VCaP (cell line): Measurements from ENCODE around the gene VWA5B1.

ENCODE experiments used
- H3K27ac ChIP-seq: fragments of 450-650 bp; 2 replicates; pipeline ENCODE4 v1.5.1; 2017
- TF ChIP-seq, protein P1 (sequence below): fragments of 450-650 bp; conservative IDR thresholded peaks from 2 replicates; pipeline ENCODE4 v1.5.1; 2017; ENCODE audit warnings: mild to moderate bottlenecking, moderate library complexity

VWA5B1 gene

DNA sequence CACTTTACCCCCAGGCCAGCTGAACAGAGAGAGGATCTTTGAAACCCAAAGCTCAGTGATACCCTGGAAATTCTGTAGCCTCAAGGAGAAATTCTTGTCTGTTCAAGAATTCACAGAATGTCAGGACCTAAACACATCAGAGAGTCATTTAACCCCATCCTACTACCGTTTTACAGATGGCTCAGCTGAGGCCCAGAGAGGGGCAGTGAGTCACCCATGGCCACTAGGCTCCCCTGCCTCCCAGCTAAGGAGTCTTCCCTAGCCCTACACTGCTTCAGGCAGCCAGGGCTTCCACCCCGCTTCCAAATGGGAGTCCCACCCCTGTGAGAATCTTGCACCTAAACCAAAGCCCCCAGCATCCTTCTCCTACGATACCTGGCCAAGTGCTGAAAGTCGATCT lies 28.3 kb downstream of the VWA5B1 start:
- H3K27ac ChIP-seq: no peak overlapping the region
- TF ChIP-seq, protein P1, sequence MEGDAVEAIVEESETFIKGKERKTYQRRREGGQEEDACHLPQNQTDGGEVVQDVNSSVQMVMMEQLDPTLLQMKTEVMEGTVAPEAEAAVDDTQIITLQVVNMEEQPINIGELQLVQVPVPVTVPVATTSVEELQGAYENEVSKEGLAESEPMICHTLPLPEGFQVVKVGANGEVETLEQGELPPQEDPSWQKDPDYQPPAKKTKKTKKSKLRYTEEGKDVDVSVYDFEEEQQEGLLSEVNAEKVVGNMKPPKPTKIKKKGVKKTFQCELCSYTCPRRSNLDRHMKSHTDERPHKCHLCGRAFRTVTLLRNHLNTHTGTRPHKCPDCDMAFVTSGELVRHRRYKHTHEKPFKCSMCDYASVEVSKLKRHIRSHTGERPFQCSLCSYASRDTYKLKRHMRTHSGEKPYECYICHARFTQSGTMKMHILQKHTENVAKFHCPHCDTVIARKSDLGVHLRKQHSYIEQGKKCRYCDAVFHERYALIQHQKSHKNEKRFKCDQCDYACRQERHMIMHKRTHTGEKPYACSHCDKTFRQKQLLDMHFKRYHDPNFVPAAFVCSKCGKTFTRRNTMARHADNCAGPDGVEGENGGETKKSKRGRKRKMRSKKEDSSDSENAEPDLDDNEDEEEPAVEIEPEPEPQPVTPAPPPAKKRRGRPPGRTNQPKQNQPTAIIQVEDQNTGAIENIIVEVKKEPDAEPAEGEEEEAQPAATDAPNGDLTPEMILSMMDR: no peak

DNA sequence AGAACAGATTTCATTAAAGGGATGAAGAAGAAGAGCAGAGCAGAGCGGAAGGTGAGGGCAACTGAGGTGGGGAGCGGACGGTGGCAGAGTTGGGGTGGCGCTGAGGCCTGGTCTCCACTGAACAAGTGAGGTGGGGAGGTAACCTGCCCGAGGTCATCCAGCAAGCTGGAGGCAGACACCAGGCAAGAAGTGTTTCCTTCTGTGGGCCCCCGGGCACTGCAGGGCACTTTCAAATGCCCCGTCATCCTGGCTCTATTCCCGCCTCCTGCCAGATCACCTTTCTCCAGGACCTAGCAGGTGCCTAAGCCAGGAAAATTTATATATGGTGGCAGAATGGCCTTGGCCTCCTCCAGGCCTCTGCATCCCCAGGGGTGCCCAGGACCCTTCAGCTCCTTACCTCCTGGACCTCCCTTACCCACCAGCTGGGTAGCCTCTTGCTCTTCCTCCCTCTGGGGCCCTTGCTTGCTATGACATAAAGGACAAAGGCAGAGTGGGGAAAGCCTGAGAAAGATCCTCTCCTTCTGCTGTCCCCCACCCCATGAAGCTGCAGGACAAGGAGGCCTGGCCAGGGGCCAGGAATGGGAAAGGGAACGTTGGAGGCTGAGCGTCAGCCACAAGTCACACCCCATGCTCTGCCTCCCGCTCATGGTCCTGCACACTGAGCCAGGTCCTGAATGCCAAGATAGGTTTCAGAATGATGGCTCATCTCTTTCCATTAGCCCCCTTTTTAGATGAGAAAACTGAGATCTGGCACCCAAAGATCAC lies 29.0 kb downstream of the VWA5B1 start:
- TF ChIP-seq, protein P1: no peak
- H3K27ac ChIP-seq: peak overlapping the region; percentile 75; the same call in 1 of the 2 replicates

DNA sequence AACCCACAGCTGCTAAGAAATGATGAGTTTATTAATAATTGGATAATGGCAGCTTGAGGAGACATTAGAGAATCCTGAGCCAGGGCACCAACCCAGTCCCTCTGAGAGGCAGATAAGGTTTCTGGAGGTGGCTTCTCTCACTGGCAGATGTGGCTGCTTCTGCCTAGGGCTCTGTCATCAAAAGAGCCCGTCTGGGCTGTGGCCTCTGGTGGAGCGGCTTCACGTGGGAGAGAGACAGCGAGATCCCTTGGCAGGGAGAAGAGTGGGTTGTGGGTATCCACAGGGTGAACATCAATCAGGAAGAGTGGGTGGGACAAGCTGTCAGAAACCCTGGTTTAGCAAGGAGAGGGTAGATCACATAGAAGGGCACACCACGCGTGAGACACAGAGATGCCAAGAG lies 30.0 kb downstream of the VWA5B1 start:
- H3K27ac ChIP-seq: peak overlapping the region; percentile 75
- TF ChIP-seq, protein P1: no peak

DNA sequence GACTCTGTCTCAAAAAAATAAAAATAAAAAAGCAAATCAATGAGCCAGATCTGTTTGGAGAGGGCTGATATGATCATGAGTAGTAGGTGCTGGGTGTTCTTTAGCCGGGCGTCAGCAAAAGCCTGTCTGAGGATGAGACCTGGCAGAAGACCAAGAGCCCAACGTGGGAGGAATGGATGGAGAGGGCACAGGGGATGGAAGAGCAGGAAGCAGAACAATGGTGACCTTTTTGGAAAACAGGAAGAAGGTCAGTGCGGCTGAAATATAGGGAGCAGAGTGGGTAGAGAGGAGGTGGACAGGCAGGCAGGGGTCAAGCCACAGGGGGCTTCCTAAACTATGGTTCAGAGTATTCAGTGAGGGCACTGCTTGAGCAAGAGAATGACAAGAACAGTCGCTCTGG lies 30.9 kb downstream of the VWA5B1 start:
- TF ChIP-seq, protein P1: no peak
- peak overlapping the region; percentile 75 for H3K27ac ChIP-seq

DNA sequence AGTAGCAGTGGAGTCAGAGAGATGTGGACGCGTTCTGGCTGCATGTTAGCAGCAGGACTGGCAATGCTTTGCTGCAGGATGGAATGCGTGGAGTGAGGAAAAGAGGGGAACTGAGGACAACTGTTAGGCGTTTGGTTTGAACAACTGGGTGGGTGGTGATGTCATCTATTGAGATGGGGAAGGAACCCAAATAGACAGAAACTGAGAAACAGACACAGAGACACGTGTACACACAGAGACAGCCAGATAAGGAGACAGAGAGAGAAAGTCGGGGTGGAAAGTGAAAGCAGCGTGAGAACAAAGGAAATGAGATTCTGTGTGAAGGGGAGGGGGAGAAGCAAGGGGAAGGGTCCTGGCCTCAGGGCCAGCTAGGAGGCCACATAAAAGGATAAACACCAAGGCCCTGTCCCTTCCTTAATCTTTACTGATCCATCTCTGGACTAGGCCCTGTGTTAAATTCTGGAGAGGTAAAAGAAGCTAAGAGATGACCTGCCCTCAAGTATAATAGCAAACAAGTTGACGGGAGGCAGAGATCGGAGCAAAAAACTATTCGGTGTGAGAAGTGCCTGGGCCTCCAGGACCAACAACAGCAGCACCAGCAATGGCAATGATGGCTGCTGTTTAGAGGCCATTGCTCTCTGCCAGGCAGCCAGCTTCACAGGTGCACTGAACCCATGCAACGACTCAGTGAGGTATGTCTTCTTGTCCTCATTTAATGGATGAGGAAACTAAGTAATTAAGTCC lies 31.6 kb downstream of the VWA5B1 start:
- TF ChIP-seq, protein P1: no peak
- H3K27ac ChIP-seq: peak overlapping the region; percentile 75

DNA sequence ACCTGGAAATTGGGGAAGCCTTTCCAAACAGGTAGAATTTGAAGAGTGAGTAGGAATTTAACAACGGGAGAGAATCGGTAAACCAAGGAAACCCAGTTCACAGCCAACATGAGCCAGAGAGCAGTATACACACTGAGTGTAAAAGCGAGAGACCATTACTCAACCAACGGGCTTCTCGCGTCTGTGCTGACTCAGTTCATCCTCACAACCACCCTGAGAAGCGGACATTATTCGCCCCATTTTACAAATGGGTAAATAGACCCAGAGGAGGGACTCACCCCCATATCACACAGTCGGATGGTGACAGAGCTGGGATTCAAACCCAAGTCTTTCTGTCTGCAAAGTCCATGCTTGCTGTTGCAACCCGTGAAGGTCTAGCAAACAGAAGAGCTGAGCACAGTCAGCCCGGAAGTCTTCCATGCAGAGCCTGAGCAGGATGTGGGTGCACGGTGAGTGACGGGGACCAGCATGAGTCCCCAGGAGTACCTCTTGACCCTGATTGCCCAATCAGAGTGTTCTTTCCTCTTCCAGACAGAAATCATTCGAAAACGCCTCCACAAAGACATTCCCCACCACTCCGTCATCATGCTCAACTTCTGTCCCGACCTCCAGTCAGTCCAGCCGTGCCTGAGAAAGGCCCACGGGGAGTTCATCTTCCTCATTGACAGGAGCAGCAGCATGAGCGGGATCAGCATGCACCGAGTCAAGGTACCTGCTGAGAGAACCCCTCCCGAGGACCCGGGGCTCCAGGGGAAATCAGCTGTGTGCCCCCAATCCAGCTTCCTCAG lies 32.3 kb downstream of the VWA5B1 start:
- TF ChIP-seq, protein P1: no peak
- peak overlapping the region; percentile 75; the same call in 1 of the 2 replicates for H3K27ac ChIP-seq

DNA sequence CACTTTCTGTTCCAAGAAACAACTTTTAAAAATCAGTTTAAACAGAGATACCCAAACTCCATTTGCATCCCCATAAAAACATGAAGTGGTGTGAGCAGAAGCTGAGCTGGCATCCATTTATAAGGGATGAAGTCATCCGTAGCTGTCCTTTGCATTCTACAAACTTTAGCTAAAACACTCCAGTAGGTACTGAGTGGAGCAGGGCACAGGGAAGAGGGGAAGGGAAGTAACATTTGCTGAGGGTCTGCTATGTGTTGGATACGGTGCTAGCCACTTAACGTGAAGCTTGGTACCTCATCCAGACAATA lies 32.9 kb downstream of the VWA5B1 start:
- TF ChIP-seq, protein P1: no peak
- peak overlapping the region; percentile 75; the same call in 1 of the 2 replicates for H3K27ac ChIP-seq
